Caco-2 (cell line): ENCODE results near the gene NCEH1. TPM values are rescaled to one million over a fixed set of nuclear protein-coding genes. Genes with fewer than 3 reads are reported as not detected.

Experiments used
- BruUV-seq: library from RNA; stranded (reverse); fragments of 400-500 nt; replicated peaks from 2 replicates; lab custom pipeline; 2021; lab: Mats Ljungman, UMichigan
- CTCF ChIA-PET: fragments of 300-600 bp; sonication (Branson Sonifier 250); formaldehyde crosslinking; loops from one replicate; lab custom pipeline; 2022; ENCODE audit warnings: antibody characterized with exemption; lab: Charles Lee
- POLR2A ChIA-PET: fragments of 300-600 bp; sonication (Branson Sonifier 250); formaldehyde crosslinking; loops from one replicate; lab custom pipeline; 2022; ENCODE audit warnings: antibody characterized with exemption; lab: Charles Lee
- DNase-seq, 2 experiments: peaks; one replicate each; pipeline versions ENCODE4 v3.0.0 to v3.0.0-alpha.2; 2020 to 2022
- H3K27me3 ChIP-seq: replicated peaks from 2 replicates; pipeline ENCODE4 v1.6.0; 2011; ENCODE audit warnings: low read length; ENCODE audit not compliant: control insufficient read depth, insufficient read depth
- H3K36me3 ChIP-seq: 2 replicates; pipeline ENCODE4 v1.5.1; 2011; ENCODE audit warnings: low read length; ENCODE audit not compliant: control insufficient read depth, insufficient read depth
- H3K4me1 ChIP-seq: fragments of 250-450 bp; sonication (Bioruptor Pico); 2 replicates; pipeline ENCODE4 v1.5.1; 2020; ENCODE audit warnings: mild to moderate bottlenecking
- H3K4me3 ChIP-seq: 2 replicates; pipeline ENCODE4 v1.5.1; 2011; ENCODE audit warnings: low read depth, mild to moderate bottlenecking, control low read depth, low read length
- H3K9me3 ChIP-seq: fragments of 250-450 bp; sonication (Bioruptor Pico); 2 replicates; pipeline ENCODE4 v1.5.1; 2020; ENCODE audit warnings: mild to moderate bottlenecking, moderate library complexity
- H3K27ac Mint-ChIP-seq: one replicate; pipeline ENCODE4 v1.8.0; 2022; ENCODE audit warnings: mixed read lengths; ENCODE audit not compliant: unreplicated experiment
- H3K27me3 Mint-ChIP-seq: one replicate; pipeline ENCODE4 v1.8.0; 2022; ENCODE audit warnings: mixed read lengths; ENCODE audit not compliant: insufficient read depth, unreplicated experiment
- H3K36me3 Mint-ChIP-seq: one replicate; pipeline ENCODE4 v1.8.0; 2022; ENCODE audit warnings: mild to moderate bottlenecking, mixed read lengths; ENCODE audit not compliant: insufficient read depth, unreplicated experiment
- H3K4me1 Mint-ChIP-seq: one replicate; pipeline ENCODE4 v1.8.0; 2022; ENCODE audit warnings: low read depth, mixed read lengths; ENCODE audit not compliant: unreplicated experiment
- H3K4me3 Mint-ChIP-seq: one replicate; pipeline ENCODE4 v1.8.0; 2022; ENCODE audit warnings: mild to moderate bottlenecking, moderate library complexity, mixed read lengths; ENCODE audit not compliant: unreplicated experiment
- H3K9me3 Mint-ChIP-seq: one replicate; pipeline ENCODE4 v1.8.0; 2022; ENCODE audit warnings: mixed read lengths; ENCODE audit not compliant: unreplicated experiment
- CTCF ChIP-seq, 2 experiments: fragments of 200-600 bp in 1 of 2; IDR thresholded peaks; 1 replicate in 1 of 2; 2 replicates in 1 of 2; pipeline versions ENCODE4 v1.5.1 to v1.8.0; 2011 to 2022; ENCODE audit warnings: antibody characterized with exemption in 1 of 2, control low read depth in 1 of 2, inconsistent platforms in 1 of 2, low read depth in 1 of 2, low read length in 1 of 2, mild to moderate bottlenecking in 1 of 2, moderate library complexity in 1 of 2; ENCODE audit not compliant: insufficient read depth in 1 of 2, severe bottlenecking in 1 of 2, unreplicated experiment in 1 of 2
- intact Hi-C: fragments of 100-400 bp; cut with micrococcal nuclease; formaldehyde crosslinking; loops from one replicate; pipeline ENCODE4 v1.10.0; 2022; ENCODE audit not compliant: unreplicated experiment
- total RNA-seq: library from RNA; stranded (reverse); gene quantifications from 2 replicates; pipeline ENCODE4 v1.2.3, GENCODE V29; 2022

NCEH1 gene
- total RNA-seq, 1 experiment from 2014 or later: 10.1 TPM

- Mint-ChIP-seq H3K9me3 (no peaks in the 10 kb centered on the region), H3K4me3 (no peak overlapping the region), H3K4me1 (peaks cover 5% of the 10 kb centered on the region), H3K27me3 (no peaks in the 10 kb centered on the region), H3K36me3 (no peaks in the 10 kb centered on the region), H3K27ac (no peak overlapping the region)
- H3K36me3 ChIP-seq: no peaks in the 10 kb centered on the region
- no peaks in the 10 kb centered on the region for H3K27me3 ChIP-seq
- POLR2A ChIA-PET: no interaction called here
- BruUV-seq: no TSS peak
- peaks cover 4% of the 10 kb centered on the region for H3K4me1 ChIP-seq
- DNase-seq: no peak
- CTCF ChIA-PET: no interaction called here
- no peak for TF ChIP-seq CTCF (IDR thresholded peaks at IDR 0.05; ENCODE audit: insufficient read depth in 1 of 2, low read depth in 1 of 2, low read length in 1 of 2, severe bottlenecking in 1 of 2, unreplicated experiment in 1 of 2)
- no peaks in the 10 kb centered on the region for H3K9me3 ChIP-seq
- H3K4me3 ChIP-seq: no peak overlapping the region
- intact Hi-C loops: no loop called here
These were observed 124.9 kb downstream of the NCEH1 start for GRCh38 chr3:172585954-172586353.

GRCh38 chr3:172582712-172583111 lies 128.2 kb downstream of the NCEH1 start:
- Mint-ChIP-seq H3K27ac (no peak overlapping the region), H3K4me1 (peaks cover 8% of the 10 kb centered on the region), H3K36me3 (no peaks in the 10 kb centered on the region), H3K9me3 (no peaks in the 10 kb centered on the region), H3K27me3 (no peaks in the 10 kb centered on the region), H3K4me3 (no peak overlapping the region)
- no TSS peak for BruUV-seq
- intact Hi-C loops: no loop called here
- POLR2A ChIA-PET: no interaction called here
- Histone ChIP-seq H3K27me3 (no peaks in the 10 kb centered on the region), H3K4me1 (no peaks in the 10 kb centered on the region), H3K4me3 (no peak overlapping the region), H3K9me3 (no peaks in the 10 kb centered on the region), H3K36me3 (no peaks in the 10 kb centered on the region)
- TF ChIP-seq CTCF (IDR thresholded peaks at IDR 0.05; ENCODE audit: insufficient read depth in 1 of 2, low read depth in 1 of 2, low read length in 1 of 2, severe bottlenecking in 1 of 2, unreplicated experiment in 1 of 2): no peak
- DNase-seq: no peak
- CTCF ChIA-PET: no interaction called here

- BruUV-seq: no TSS peak
- CTCF ChIA-PET: no interaction called here
- H3K27me3 Mint-ChIP-seq: no peaks in the 10 kb centered on the region
- Histone ChIP-seq H3K4me3 (no peak overlapping the region), H3K9me3 (no peaks in the 10 kb centered on the region), H3K36me3 (no peaks in the 10 kb centered on the region), H3K27me3 (no peaks in the 10 kb centered on the region), H3K4me1 (no peaks in the 10 kb centered on the region)
- no peak for DNase-seq
- H3K9me3 Mint-ChIP-seq: no peaks in the 10 kb centered on the region
- POLR2A ChIA-PET: no interaction called here
- no peaks in the 10 kb centered on the region for H3K36me3 Mint-ChIP-seq
- no peak for TF ChIP-seq CTCF (IDR thresholded peaks at IDR 0.05; ENCODE audit: insufficient read depth in 1 of 2, low read depth in 1 of 2, low read length in 1 of 2, severe bottlenecking in 1 of 2, unreplicated experiment in 1 of 2)
- peaks cover 8% of the 10 kb centered on the region for H3K4me1 Mint-ChIP-seq
- intact Hi-C loops: no loop called here
- no peak overlapping the region for H3K4me3 Mint-ChIP-seq
- H3K27ac Mint-ChIP-seq: no peak overlapping the region
These were observed 129.1 kb downstream of the NCEH1 start for GRCh38 chr3:172581757-172582166.
